ENCODE measurements around the gene CPN2. TPM values are rescaled to one million over a fixed set of nuclear protein-coding genes. Genes with fewer than 3 reads are reported as not detected.

The CPN2 gene
- total and polyA plus RNA-seq, 10 of the 15 experiments (the other 5 are each of a cell fraction or from before 2014, with no cell fraction given) = not detected

DNA sequence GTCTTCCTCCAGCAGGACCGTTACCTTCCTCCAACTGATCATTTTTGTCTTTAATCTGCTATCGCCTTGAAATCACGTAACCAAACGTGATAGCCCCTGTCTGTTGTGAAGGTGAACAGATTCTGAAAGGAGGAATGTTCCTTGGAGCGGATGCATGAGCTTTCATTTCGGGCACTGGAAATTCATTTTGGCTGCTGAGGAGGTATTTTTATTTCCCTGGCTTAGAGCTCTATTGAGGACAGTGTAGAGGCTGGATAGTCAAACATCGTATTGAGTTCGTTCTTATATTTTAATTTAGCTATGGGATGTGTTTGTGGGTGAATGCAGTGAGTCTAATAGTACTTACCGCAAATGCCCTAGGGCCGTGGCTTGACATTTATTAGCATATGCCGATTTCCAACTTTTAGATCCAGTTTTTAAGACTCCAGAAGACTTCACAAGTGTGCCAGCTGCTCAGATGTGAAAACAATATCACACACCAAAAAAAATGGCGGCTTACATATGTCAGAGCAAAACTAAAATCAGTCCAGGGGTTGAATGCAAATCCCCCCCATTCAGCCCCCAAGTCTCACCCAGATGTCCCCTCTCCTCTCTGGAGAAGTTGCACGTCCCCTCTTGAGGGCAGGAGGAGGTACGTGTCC lies 22.1 kb downstream of the CPN2 start:
- Histone ChIP-seq H3K4me3 (no peak overlapping the region), H3K27me3 (replicated peaks in 1 of 2; ENCODE audit: control insufficient read depth in 2 of 2, insufficient read depth in 2 of 2, low read length in 1 of 2) (peaks cover 0 to 7% of the 10 kb centered on the region in 2 experiments; a peak in 3 of 4 replicates), H2AFZ (ENCODE audit: control insufficient read depth, low read depth, low read length) (no peak overlapping the region), H4K20me1 (ENCODE audit: control insufficient read depth, insufficient read depth) (no peaks in the 10 kb centered on the region), H3K79me2 (ENCODE audit: control insufficient read depth, insufficient read depth, low read length) (no peaks in the 10 kb centered on the region), H3K4me2 (ENCODE audit: control insufficient read depth, insufficient read depth) (no peak overlapping the region), H3K36me3 (ENCODE audit: control insufficient read depth in 2 of 2, insufficient read depth in 2 of 2, low read length in 1 of 2) (no peaks in the 10 kb centered on the region), H3K9me3 (replicated peaks; ENCODE audit: control insufficient read depth, insufficient read depth, low read length) (peaks cover 3% of the 10 kb centered on the region; the same call in 2 of the 3 replicates), H3K9ac (ENCODE audit: control insufficient read depth, insufficient read depth, low read length) (no peak overlapping the region), H3K4me1 (ENCODE audit: control insufficient read depth, insufficient read depth, low read length) (peaks cover 3% of the 10 kb centered on the region; the same call in 1 of the 2 replicates), H3K27ac (ENCODE audit: control insufficient read depth, insufficient read depth) (no peak overlapping the region)
- FAIRE-seq (no peak), DNase-seq (ENCODE audit: low read depth, low spot score) (no peak), ATAC-seq (no peak)
- 67% methylated on average over 14 of the region's 14 CpGs for WGBS (ENCODE audit: insufficient coverage, insufficient replicate concordance, low lambda C conversion rate, missing lambda C conversion rate)
- CTCF ChIA-PET = interaction anchor here (0.8 to 1.5 kb wide), 3 partner anchors 13 to 75 kb away, joined by 3 to 7 read pairs (median 3); no protein-coding TSS in a partner anchor
- in situ Hi-C loops (cut with MboI) (no loop called here), intact Hi-C loops (cut with micrococcal nuclease; ENCODE audit: unreplicated experiment) (no loop called here)
- SMC1A ChIA-PET (ENCODE audit: uncharacterized antibody, unreplicated experiment) = interaction anchor here (0.9 to 1.4 kb wide), 2 partner anchors 13 to 15 kb away, joined by 3 to 4 read pairs; no protein-coding TSS in a partner anchor
- POLR2A ChIA-PET = no interaction called here
- RAD21 ChIA-PET (ENCODE audit: unreplicated experiment) = no interaction called here
- no TSS peak for BruUV-seq (replicated peaks)
- no peak for TF ChIP-seq CBFB (IDR thresholded peaks at IDR 0.05; ENCODE audit: low read depth)
- TF ChIP-seq ZNF217 (IDR thresholded peaks at IDR 0.05) = no peak
- no peak for TF ChIP-seq SRF (IDR thresholded peaks at IDR 0.05; ENCODE audit: low read depth in 2 of 2, low read length in 2 of 2)
- TF ChIP-seq, protein P1, sequence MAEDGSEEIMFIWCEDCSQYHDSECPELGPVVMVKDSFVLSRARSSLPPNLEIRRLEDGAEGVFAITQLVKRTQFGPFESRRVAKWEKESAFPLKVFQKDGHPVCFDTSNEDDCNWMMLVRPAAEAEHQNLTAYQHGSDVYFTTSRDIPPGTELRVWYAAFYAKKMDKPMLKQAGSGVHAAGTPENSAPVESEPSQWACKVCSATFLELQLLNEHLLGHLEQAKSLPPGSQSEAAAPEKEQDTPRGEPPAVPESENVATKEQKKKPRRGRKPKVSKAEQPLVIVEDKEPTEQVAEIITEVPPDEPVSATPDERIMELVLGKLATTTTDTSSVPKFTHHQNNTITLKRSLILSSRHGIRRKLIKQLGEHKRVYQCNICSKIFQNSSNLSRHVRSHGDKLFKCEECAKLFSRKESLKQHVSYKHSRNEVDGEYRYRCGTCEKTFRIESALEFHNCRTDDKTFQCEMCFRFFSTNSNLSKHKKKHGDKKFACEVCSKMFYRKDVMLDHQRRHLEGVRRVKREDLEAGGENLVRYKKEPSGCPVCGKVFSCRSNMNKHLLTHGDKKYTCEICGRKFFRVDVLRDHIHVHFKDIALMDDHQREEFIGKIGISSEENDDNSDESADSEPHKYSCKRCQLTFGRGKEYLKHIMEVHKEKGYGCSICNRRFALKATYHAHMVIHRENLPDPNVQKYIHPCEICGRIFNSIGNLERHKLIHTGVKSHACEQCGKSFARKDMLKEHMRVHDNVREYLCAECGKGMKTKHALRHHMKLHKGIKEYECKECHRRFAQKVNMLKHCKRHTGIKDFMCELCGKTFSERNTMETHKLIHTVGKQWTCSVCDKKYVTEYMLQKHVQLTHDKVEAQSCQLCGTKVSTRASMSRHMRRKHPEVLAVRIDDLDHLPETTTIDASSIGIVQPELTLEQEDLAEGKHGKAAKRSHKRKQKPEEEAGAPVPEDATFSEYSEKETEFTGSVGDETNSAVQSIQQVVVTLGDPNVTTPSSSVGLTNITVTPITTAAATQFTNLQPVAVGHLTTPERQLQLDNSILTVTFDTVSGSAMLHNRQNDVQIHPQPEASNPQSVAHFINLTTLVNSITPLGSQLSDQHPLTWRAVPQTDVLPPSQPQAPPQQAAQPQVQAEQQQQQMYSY (CRISPR knock-in tag; IDR thresholded peaks at IDR 0.05) = no peak
- TF ChIP-seq, protein P2, sequence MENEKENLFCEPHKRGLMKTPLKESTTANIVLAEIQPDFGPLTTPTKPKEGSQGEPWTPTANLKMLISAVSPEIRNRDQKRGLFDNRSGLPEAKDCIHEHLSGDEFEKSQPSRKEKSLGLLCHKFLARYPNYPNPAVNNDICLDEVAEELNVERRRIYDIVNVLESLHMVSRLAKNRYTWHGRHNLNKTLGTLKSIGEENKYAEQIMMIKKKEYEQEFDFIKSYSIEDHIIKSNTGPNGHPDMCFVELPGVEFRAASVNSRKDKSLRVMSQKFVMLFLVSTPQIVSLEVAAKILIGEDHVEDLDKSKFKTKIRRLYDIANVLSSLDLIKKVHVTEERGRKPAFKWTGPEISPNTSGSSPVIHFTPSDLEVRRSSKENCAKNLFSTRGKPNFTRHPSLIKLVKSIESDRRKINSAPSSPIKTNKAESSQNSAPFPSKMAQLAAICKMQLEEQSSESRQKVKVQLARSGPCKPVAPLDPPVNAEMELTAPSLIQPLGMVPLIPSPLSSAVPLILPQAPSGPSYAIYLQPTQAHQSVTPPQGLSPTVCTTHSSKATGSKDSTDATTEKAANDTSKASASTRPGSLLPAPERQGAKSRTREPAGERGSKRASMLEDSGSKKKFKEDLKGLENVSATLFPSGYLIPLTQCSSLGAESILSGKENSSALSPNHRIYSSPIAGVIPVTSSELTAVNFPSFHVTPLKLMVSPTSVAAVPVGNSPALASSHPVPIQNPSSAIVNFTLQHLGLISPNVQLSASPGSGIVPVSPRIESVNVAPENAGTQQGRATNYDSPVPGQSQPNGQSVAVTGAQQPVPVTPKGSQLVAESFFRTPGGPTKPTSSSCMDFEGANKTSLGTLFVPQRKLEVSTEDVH (IDR thresholded peaks at IDR 0.05; ENCODE audit: low read depth, partially characterized antibody) = no peak
- no peak for TF ChIP-seq TARDBP (IDR thresholded peaks at IDR 0.05; ENCODE audit: borderline replicate concordance)
- TF ChIP-seq SUPT20H (IDR thresholded peaks at IDR 0.05; ENCODE audit: borderline replicate concordance, control insufficient read depth, low read depth, low read length) = no peak
- TF ChIP-seq POLR2AphosphoS5 (IDR thresholded peaks at IDR 0.05; ENCODE audit: low read length) = no peak
- TF ChIP-seq, protein P3, sequence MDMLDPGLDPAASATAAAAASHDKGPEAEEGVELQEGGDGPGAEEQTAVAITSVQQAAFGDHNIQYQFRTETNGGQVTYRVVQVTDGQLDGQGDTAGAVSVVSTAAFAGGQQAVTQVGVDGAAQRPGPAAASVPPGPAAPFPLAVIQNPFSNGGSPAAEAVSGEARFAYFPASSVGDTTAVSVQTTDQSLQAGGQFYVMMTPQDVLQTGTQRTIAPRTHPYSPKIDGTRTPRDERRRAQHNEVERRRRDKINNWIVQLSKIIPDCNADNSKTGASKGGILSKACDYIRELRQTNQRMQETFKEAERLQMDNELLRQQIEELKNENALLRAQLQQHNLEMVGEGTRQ (IDR thresholded peaks at IDR 0.05; ENCODE audit: borderline replicate concordance, low read depth, low read length) = no peak
- no peak for TF ChIP-seq KAT2A (conservative IDR thresholded peaks at IDR 0.05; ENCODE audit: control insufficient read depth, low read depth, low read length)
- TF ChIP-seq ESRRA (IDR thresholded peaks at IDR 0.05; ENCODE audit: low read length) = no peak
- TF ChIP-seq ZNF274 (IDR thresholded peaks at IDR 0.05; ENCODE audit: insufficient read depth, insufficient read length) = no peak
- TF ChIP-seq NBN (IDR thresholded peaks at IDR 0.05) = no peak
- TF ChIP-seq, protein P4, sequence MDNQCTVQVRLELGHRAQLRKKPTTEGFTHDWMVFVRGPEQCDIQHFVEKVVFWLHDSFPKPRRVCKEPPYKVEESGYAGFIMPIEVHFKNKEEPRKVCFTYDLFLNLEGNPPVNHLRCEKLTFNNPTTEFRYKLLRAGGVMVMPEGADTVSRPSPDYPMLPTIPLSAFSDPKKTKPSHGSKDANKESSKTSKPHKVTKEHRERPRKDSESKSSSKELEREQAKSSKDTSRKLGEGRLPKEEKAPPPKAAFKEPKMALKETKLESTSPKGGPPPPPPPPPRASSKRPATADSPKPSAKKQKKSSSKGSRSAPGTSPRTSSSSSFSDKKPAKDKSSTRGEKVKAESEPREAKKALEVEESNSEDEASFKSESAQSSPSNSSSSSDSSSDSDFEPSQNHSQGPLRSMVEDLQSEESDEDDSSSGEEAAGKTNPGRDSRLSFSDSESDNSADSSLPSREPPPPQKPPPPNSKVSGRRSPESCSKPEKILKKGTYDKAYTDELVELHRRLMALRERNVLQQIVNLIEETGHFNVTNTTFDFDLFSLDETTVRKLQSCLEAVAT (IDR thresholded peaks at IDR 0.05) = no peak
